Measurements from ENCODE around the gene OR4F15.

The OR4F15 gene

GRCh38 chr15:101803209-101803608 is 8.8 kb upstream of the OR4F15 start, which contains the start of gene OR4F6:
OR4F6 (plus strand) TSS chr15:101803509; CDS start chr15:101805720, 2,211 bp downstream.
- no peak for DNase-seq (ENCODE audit: low read depth)
- H3K4me3 ChIP-seq (ENCODE audit: low read depth, low read length): no peak within 1 kb of the TSS
- no peak for TF ChIP-seq CTCF (IDR thresholded peaks at IDR 0.05; ENCODE audit: low read depth, low read length, missing control alignments)

GRCh38 chr15:101803676-101804075 is 8.3 kb upstream of the OR4F15 start:
- DNase-seq (ENCODE audit: low read depth): no peak

GRCh38 chr15:101804375-101804774 is 7.6 kb upstream of the OR4F15 start:
- no peak overlapping the region for H3K4me3 ChIP-seq (ENCODE audit: low read depth, low read length)
- TF ChIP-seq CTCF (IDR thresholded peaks at IDR 0.05; ENCODE audit: low read depth, low read length, missing control alignments): no peak
- DNase-seq (ENCODE audit: low read depth): no peak

More at GRCh38 chr15:101803676-101804075, 8.3 kb upstream of the OR4F15 start:
- no peak overlapping the region for H3K4me3 ChIP-seq (ENCODE audit: low read depth, low read length)
- TF ChIP-seq CTCF (IDR thresholded peaks at IDR 0.05; ENCODE audit: low read depth, low read length, missing control alignments): no peak

GRCh38 chr15:101804941-101805340 is 7.1 kb upstream of the OR4F15 start:
- TF ChIP-seq CTCF (IDR thresholded peaks at IDR 0.05; ENCODE audit: low read depth, low read length, missing control alignments): no peak
- no peak for DNase-seq (ENCODE audit: low read depth)
- H3K4me3 ChIP-seq (ENCODE audit: low read depth, low read length): no peak overlapping the region

GRCh38 chr15:101805605-101806345 is 6.2 kb upstream of the OR4F15 start:
- H3K4me3 ChIP-seq (ENCODE audit: low read depth, low read length): no peak overlapping the region
- no peak for TF ChIP-seq CTCF (IDR thresholded peaks at IDR 0.05; ENCODE audit: low read depth, low read length, missing control alignments)
- DNase-seq (ENCODE audit: low read depth): no peak

- no peak for DNase-seq (ENCODE audit: low read depth)
- TF ChIP-seq CTCF (IDR thresholded peaks at IDR 0.05; ENCODE audit: low read depth, low read length, missing control alignments): no peak
- H3K4me3 ChIP-seq (ENCODE audit: low read depth, low read length): no peak overlapping the region
Measured at GRCh38 chr15:101807345-101807945, 4.6 kb upstream of the OR4F15 start.
